ENCODE data around the gene ZNF653.

Gene ZNF653, protein sequence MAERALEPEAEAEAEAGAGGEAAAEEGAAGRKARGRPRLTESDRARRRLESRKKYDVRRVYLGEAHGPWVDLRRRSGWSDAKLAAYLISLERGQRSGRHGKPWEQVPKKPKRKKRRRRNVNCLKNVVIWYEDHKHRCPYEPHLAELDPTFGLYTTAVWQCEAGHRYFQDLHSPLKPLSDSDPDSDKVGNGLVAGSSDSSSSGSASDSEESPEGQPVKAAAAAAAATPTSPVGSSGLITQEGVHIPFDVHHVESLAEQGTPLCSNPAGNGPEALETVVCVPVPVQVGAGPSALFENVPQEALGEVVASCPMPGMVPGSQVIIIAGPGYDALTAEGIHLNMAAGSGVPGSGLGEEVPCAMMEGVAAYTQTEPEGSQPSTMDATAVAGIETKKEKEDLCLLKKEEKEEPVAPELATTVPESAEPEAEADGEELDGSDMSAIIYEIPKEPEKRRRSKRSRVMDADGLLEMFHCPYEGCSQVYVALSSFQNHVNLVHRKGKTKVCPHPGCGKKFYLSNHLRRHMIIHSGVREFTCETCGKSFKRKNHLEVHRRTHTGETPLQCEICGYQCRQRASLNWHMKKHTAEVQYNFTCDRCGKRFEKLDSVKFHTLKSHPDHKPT

DNA sequence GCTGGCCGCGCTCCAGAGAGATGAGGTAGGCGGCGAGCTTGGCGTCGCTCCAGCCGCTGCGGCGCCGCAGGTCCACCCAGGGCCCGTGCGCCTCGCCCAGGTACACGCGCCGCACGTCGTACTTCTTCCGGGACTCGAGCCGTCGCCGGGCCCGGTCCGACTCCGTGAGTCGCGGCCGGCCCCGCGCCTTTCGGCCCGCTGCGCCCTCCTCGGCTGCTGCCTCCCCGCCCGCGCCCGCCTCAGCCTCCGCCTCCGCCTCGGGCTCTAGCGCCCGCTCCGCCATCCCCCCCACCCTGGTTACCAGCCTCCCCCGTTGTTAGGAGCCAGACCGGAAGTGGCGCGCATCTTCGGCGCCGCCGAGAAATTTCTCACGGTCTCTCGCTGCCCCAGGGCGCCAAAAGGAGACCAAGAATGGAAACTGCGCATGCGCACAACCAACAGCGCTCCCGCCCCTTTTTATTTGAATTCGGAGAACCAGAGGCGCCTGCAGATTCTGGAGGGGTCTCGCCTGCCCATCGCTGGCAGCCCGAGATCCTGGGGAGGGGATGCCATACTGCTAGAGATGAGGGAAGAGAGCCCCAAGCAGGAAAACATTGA, at the start of gene ZNF653:
Gene ZNF653 (minus strand): TSS at position 336 of the 597 bp plus-strand sequence. CDS start 53 bp downstream, at position 283.
- peak; percentile 98 for DNase-seq (ENCODE audit: low spot score)

DNA sequence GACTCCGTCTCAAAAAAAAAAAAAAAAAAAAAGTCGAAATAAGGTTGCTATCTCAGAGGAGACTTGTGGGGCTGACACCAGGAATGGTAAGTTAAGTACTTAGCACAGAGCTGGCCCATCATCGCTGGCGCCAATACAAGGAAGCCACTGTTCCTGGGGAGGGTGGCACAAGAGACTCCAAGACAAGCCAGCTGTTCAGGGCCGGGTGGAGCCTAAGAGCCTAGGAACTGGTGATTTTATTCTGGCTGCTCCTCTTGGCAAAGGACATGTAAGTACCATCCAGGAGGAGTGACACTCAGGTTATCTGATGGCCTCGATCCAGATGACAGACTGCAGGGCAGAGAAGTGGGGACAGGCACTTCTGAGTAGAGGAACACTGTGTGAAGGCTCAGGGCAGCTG, 49.6 kb upstream of the ZNF653 start:
- no peak for DNase-seq (ENCODE audit: low spot score)

DNA sequence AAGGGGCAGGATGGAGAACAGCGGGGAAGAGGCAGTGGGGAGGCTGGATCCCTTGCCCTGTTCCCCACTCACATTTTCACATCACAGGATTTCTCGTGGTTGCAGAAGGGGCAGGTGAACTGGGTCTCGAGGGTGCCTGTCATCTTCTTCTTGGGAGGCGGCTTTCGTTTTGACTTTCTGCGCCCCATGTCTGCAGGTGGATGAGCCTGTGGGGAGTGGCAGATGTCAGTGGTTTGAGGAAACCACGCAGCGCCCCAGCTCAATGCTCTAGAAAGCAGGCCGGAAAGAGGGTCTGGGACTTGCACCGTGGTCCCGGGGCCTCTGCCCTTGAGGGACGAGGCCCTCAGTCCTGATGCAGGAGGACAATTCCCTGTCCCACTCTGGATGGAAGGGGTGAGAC, 48.5 kb upstream of the ZNF653 start:
- DNase-seq (ENCODE audit: low spot score): no peak

DNA sequence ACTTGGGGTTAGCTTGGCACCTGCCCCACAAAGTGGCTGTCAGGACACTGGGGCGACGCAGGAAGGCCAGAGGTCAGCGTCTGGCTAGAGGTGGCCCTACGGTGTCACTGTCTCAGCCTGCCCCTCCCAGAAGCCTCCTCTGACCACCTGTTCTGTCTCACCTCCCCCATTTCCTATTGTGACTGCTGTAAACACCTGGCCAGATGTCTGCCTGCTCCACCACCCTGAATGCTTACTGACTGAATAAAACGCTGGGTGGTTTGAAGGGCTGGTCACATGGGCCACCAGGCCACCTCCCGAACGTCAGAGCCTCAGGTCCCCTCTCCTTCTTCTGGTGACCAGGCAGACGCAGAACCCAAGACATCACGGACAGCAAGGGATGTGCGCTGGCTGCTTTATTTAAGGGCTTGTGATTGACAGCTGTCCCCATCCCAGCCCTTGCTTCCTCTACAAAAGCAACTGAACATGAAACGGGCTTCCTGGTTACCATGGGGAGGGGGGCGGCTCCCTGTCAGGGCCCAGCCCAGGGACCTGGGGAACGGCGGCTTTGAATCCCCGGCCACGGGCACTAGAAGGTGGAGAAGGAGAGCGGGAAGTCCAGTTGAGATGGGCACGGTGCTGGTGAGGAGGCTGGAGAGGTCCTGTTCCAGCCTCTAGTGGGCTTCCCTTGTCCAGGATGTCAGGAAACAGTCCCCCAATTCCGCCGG, 47.2 kb upstream of the ZNF653 start:
- DNase-seq (ENCODE audit: low spot score): no peak

DNA sequence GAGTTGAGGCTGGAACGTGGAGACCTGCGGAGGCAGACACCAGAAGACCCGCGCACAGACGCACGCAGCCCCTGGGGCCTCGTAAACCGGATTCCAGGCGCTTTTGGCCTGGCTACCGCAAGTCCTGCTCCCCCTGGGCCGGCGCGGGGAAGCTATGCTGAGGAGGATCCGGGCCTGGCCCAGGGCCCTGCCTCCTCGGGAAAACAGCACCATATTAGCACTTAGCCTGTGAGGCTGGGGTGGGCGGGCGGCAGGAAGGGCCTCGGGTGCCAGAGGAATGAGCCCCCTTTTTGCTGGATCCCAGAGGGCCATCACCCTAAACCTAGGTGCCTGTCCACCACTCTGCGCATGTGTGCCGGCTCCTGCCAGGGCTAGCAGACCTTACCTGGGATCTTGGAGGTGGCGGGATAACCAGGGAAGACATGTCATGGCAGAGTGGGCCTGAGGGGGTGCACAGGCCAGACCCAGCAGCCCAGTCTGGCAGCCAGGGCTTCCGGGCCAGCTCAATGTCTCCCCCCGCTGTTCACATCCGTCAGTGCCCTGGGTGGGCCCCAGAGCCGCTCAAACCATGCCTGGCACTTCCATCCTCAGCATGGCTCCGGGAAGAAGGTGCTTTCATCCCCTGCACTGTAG, 46.1 kb upstream of the ZNF653 start:
- peak; percentile 61 for DNase-seq (ENCODE audit: low spot score)

DNA sequence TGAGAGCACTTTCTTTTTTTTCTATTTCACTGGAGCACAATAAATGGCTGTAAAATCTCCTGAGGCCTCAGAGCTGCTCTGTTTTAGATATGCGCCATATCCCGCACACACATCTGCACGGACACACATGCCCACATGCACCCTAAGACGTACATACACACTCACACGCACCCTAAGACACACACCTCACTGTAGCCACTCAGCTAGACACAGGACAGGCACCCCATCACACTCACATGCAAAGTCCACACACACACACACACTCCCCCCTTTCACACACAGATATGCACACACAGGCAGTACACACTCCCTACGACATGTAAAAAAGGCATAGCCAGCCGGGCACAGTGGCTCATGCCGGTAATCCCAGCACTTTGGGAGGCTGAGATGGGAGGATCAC, 44.6 kb upstream of the ZNF653 start:
- DNase-seq (ENCODE audit: low spot score): no peak

DNA sequence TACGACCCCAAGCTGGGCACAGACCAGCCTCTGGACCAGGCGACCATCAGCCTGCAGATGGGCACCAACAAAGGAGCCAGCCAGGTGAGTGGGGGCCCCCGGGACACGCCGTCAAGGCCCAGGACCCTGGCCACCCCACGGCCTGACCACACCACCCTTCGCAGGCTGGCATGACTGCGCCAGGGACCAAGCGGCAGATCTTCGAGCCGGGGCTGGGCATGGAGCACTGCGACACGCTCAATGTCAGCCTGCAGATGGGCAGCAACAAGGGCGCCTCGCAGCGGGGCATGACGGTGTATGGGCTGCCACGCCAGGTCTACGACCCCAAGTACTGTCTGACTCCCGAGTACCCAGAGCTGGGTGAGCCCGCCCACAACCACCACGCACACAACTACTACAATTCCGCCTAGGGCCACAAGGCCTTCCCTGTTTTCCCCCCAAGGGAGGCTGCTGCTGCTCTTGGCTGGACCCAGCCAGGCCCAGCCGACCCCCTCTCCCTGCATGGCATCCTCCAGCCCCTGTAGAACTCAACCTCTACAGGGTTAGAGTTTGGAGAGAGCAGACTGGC, 43.8 kb upstream of the ZNF653 start:
- DNase-seq (ENCODE audit: low spot score): no peak

DNA sequence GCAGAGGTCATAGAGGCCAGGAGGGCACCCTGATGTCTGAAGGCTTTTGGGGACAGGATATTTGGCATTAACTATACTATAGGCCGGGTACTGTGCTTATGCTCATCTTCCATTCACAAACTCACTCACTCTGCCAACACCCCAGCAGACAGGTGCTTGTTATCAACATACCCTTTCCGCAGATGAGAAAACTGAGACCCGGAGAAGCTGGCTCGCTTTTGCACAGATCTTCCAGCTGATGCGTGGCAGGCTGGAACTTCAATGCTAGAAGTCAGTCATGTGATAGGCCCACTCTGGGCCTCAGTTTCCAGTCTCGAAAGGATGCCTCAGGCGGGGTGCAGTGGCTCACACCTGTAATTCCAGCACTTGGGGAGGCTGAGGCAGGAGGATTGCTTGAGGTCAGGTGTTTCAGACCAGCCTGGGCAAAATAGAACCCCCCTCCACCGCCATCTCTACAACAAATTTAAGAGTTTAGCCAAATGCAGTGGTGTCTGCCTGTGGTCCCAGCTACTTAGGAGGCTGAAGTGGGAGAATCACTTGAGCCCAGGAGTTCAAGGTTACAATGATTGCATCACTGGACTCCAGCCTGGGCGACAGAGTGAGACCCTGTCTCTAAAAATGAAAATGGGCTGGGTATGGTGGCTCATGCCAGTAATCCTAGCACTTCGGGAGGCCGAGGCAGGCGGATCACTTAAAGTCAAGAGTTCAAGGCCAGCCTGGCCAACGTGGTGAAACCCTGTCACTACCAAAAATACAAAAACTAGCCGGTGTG, 42.5 kb upstream of the ZNF653 start:
- DNase-seq (ENCODE audit: low spot score): no peak

DNA sequence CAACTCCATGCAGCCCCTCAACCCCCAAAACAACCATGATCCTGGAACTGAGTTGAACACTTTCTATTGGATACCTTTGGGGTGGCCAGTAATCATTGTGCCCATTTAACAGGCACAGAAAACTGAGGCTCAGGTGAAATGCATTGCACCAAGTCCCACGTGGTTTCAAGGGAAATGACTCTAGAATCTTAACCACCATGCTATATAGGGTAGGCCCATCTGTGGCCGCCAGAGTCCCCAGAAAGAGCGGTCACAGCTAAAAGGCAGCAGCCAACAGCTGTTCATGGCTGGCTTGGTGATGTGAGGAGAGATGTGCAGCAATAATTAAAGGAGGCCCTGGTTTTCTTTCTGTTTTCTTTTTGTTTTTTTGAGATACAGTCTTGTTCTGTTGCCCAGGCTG, 35.6 kb upstream of the ZNF653 start:
- no peak for DNase-seq (ENCODE audit: low spot score)

DNA sequence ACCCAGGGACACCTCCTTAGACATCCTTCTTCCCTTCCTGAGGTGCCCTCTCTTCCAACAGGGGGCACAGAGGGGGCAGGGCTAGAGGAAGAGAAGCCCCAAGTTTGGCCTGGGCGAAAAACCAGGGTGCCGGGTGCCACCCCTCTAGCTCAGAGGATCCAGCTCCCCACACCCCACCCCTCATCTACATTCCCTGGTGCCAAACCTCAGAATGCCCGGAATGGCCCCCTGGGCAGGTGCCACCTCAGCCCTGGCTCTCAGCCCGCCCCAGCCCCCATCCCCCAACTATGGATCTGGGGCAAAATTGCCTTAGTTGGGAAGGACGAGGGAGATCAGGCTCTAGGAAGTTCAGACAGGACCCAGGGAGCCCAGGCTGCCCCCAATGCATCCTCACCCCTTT, 35.0 kb upstream of the ZNF653 start:
- DNase-seq (ENCODE audit: low spot score): no peak

DNA sequence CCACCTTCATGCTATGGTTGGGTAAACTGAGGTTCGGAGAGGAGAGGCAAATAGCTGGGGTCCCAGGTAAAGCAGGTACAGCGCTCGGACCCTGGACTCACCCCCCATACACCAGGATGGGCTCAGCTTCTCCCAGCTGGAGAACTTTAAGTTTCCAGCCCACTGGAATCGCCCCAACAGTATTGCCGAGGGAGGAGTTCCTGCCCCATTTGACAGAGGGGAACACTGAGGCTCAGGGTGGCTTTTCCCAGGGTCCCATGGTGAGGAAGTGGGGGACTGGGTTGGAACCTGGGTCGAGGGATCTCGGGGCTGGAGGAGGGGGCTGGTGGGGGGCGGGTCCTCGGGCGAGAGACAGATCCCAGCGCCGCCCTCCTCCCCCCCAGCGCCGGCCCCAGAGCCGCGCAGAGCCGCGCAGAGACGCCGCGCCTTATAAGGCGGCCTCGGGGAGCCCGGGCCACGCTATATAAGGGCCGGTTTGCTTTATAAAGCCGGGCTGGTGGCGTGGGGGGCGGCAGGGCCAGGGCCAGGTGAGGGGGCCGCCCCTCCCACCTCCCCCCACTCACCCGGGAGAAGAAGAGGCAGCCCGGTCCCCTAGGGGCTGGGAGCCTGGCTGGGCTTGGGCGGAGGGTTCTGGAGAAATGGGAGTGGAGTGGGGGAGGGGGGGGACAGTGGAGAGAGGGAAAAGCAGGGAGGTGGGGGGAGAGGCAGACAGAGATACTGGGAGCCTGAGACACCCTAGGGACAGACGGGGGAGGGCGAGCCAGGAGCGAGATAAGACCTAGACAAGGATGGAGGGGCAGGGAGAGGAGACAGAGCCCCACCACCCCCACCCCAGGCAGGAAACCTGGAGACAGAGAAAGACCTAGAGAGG, 34.1 kb upstream of the ZNF653 start:
- peak; percentile 56 for DNase-seq (ENCODE audit: low spot score)

DNA sequence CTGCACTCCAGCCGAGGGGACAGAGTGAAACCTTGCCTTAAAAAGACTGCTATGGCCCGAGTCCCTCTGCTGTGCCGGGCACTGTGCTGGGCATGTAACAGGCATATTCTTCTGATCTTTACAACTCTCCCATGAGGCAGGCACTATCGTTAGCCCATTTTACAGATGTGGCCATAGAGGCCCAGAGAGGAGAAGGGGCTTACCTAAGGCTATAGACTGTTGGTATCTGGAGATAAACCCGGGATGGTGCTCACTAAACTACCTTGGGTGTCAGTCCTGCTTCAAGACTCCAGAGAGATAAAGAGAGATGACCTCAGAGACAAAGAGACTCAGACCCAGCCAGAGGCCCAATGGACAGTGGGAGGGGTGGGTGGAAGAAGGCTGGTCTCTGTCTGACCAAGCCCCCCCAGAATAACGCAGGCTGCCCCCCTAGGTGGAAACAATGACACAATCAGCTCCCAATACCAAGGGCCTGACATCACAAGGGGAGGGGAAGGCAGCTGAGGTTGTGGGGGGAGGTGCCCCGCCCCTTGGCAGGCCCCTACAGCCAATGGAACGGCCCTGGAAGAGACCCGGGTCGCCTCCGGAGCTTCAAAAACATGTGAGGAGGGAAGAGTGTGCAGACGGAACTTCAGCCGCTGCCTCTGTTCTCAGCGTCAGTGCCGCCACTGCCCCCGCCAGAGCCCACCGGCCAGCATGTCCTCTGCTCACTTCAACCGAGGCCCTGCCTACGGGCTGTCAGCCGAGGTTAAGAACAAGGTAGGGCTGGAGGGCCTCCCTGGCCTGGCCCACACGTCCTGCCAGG, 32.8 kb upstream of the ZNF653 start, which contains the start of gene CNN1:
Gene CNN1 (plus strand): TSS at position 620 of the 805 bp plus-strand sequence. CDS start 77 bp downstream, at position 697.
- DNase-seq (ENCODE audit: low spot score): peak; percentile 76

DNA sequence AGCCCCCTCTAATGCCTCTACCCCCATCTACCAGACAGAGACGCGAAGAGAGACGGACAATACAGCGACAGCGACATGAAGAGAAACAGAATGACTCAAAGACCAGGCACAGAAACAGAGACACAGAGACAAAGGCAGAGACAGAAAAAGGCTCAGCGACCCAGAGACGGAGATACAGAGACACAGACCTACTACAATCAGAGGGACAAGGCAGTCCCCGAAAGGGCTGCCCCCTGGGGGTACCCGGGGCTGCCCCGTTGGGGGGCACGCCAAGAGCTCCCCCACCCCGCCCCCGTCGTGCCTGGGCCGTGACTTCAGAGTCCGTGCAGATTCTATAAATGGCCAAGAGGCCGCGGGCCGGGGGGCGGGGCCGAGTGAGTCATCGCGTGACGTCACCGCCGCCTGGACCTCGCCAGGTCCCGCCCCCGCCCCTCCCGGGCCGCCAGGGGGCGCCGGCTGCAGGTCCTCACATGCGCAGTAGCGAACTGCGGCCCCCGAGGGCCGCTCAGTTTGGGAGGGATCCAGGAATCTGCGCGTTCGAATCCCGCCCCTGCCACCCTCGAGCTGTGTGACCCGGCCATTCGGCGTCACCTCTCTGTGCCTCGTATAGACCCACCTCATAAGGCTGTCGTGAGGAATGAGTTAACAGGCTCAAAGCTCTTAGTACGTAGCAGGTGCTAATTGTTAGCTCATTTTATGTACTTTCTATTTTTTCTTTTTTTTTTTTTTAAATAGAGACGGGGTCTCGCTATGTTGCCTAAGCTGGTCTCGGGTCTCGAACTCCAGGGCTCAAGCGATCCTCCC, 30.4 kb upstream of the ZNF653 start:
- peak; percentile 95 for DNase-seq (ENCODE audit: low spot score)

DNA sequence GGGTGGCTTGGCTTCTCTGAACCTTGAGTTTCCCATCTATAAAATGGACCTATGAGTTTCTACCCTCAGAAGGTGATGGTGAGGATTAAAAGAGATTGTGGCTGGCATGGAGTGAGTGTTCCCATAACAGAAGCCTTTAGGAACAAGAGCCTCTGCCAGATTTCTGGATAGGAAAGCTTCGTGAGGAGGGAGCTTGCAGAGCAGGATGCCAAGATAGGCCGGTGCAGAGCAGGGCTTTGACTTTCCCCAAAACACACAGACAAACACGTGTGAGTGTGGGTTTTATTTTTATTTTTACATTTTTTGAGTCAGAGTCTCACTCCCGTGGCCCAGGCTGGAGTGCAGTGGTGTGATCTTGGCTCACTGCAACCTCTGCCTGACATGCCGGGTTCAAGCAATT, 29.3 kb upstream of the ZNF653 start:
- no peak for DNase-seq (ENCODE audit: low spot score)

DNA sequence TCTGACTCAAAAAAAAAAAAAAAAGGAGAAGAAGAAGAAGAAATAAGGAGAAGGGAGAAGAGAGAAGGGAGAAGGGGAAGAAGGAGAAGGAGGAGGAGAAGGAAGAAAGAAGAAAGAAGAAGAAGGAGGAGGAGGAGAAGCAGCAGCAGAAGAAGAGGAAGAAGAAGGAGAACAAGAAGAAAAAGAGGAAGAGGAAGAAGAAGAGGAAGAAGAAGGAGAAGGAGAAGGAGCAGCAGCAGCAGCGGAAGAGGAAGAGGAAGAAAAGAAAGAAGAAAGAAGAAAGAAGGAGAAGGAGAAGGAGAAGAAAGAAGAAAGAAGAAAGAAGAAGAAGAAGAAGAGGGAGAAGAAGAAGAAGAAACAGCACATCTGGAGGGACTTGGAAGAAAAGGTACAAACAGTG, 28.9 kb upstream of the ZNF653 start:
- DNase-seq (ENCODE audit: low spot score): no peak

DNA sequence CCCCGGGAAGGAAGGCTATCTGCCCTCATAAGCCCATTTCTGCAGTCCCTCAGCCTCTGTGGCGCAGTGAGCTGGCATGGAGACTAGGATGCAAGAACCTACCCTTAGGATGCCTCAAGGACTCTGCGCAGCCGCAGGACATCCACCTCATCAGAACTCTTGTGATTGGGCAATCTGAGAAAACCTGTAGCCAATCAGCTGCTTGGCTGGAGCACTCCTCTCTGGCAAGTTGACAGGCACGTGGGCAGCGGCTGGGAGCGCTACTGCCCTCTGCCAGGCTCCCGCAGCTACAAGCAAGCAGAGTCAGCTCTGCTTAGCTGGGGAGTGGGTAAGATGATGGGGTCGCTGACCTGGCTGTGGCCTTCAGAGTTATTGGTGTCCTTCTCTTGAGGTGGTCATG, 24.8 kb upstream of the ZNF653 start:
- DNase-seq (ENCODE audit: low spot score): peak; percentile 84

DNA sequence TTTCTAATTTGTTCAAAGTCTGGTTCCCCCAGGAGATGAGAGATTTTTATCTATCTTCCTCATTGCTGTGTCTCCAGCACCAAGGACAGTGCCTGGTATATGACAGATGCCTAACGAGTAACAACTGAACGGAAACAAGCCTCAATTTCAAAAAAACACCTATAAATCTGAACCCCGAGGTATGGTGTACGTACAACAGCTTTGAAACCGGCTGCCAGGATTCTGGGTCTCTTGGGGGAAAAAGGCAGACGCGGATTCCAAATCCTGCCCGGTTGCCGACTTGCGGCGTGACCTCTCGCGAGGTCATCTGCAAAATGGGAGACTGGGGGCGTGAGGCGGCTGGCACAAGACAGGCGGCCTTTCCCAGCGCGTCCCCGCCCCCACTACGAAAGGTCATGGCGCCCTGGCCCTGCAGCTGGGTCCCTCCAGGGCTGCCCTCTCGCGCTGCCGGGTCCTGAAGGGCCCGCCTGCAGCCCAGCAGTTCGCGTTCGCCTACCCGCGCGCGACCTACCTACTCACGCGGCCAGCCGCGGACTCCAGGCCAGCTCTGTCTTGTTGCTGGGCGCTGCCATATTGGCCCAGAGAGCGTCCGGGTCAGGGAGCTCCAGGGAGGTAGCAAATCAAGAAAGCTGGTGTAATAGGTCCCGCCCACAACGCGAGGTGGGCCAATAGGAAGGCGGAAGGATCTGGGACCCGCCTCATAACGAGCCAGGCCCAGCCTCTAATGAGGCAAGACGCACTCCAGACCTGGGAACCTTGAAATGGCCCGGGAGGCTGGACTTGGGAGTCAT, 23.1 kb upstream of the ZNF653 start, which contains the start of gene ECSIT:
Gene ECSIT (minus strand): TSS at position 584 of the 791 bp plus-strand sequence. CDS start 9,964 bp downstream, outside the sequence.
- DNase-seq (ENCODE audit: low spot score): peak; percentile 97

All from ecto neural progenitor cell (in vitro differentiated cells).